Inflammatory macrophage (primary cell): Measurements from ENCODE around the gene PLA2G15.

Experiments used
- DNase-seq, 2 donors: peaks; one replicate each; pipeline ENCODE4 v3.0.0-alpha.2; 2020 to 2022
- total RNA-seq, 18 experiments: gene quantifications; one replicate each; lab custom pipeline; 2026; ENCODE audit warnings: mixed read lengths in 6 of 18, inconsistent platforms in 2 of 18; lab: John Stamatoyannopoulos, UW

PLA2G15 gene
- 20.8 to 302 (median 161) reads per million in 18 experiments for total RNA-seq

- peak; percentile 91 to 95 for DNase-seq
Measured at GRCh38 chr16:68244903-68245853, at the start of gene PLA2G15. PLA2G15 (plus strand) TSS chr16:68245373; CDS start chr16:68245427, 54 bp downstream.

- DNase-seq, result no peak
Measured at GRCh38 chr16:68197250-68197649, 47.9 kb upstream of the PLA2G15 start.

- no peak for DNase-seq
Measured at GRCh38 chr16:68200088-68200783, 44.9 kb upstream of the PLA2G15 start.

GRCh38 chr16:68202091-68202519, 43.1 kb upstream of the PLA2G15 start:
- DNase-seq, result no peak

GRCh38 chr16:68206245-68206644, 38.9 kb upstream of the PLA2G15 start:
- no peak for DNase-seq

- DNase-seq, result no peak
Measured at GRCh38 chr16:68214726-68215125, 30.4 kb upstream of the PLA2G15 start.

- DNase-seq, result no peak
Measured at GRCh38 chr16:68215302-68215701, 29.9 kb upstream of the PLA2G15 start.

GRCh38 chr16:68216240-68216639, 28.9 kb upstream of the PLA2G15 start:
- DNase-seq, result no peak

GRCh38 chr16:68217506-68217905, 27.7 kb upstream of the PLA2G15 start:
- peak in 1 of 2 donors; percentile 15 for DNase-seq

- no peak for DNase-seq
Measured at GRCh38 chr16:68219725-68220351, 25.3 kb upstream of the PLA2G15 start.

- no peak for DNase-seq
Measured at GRCh38 chr16:68223072-68223471, 22.1 kb upstream of the PLA2G15 start.

GRCh38 chr16:68226116-68226515, 19.1 kb upstream of the PLA2G15 start:
- DNase-seq, result no peak

- no peak for DNase-seq
Measured at GRCh38 chr16:68227183-68227793, 17.9 kb upstream of the PLA2G15 start.

- DNase-seq, result peak; percentile 43 to 44
Measured at GRCh38 chr16:68227850-68228553, 17.2 kb upstream of the PLA2G15 start.

- DNase-seq, result no peak
Measured at GRCh38 chr16:68228652-68229051, 16.5 kb upstream of the PLA2G15 start.

- peak; percentile 38 to 44 for DNase-seq
Measured at GRCh38 chr16:68229431-68230175, 15.6 kb upstream of the PLA2G15 start.

GRCh38 chr16:68230176-68230571, 15.0 kb upstream of the PLA2G15 start:
- DNase-seq, result no peak

GRCh38 chr16:68230956-68231355, 14.2 kb upstream of the PLA2G15 start:
- DNase-seq, result no peak

- DNase-seq, result no peak
Measured at GRCh38 chr16:68231384-68232136, 13.6 kb upstream of the PLA2G15 start.

- DNase-seq, result no peak
Measured at GRCh38 chr16:68232335-68232734, 12.8 kb upstream of the PLA2G15 start.
